IMR-90 (cell line): ENCODE results near the gene AOPEP. TPM values are rescaled to one million over a fixed set of nuclear protein-coding genes. Genes with fewer than 3 reads are reported as not detected.

Experiments
- ATAC-seq: fragments of 200-7000 bp; cut with Tn5 transposase; 2 replicates; pipeline ENCODE4 v1.9.1; 2020; ENCODE audit warnings: low read depth, mild to moderate bottlenecking, moderate library complexity
- BruUV-seq: library from RNA; stranded (reverse); fragments of 400-500 nt; replicated peaks from 2 replicates; lab custom pipeline; 2021; lab: Mats Ljungman, UMichigan
- CTCF ChIA-PET: fragments of 300-600 bp; formaldehyde crosslinking; extraction: SDS; loops from one replicate; lab custom pipeline; 2021; ENCODE audit warnings: antibody characterized with exemption; lab: Yijun Ruan, JAX
- POLR2A ChIA-PET: fragments of 300-600 bp; sonication (Branson Sonifier 250); formaldehyde crosslinking; loops from one replicate; lab custom pipeline; 2022; ENCODE audit warnings: antibody characterized with exemption; ENCODE audit not compliant: unreplicated experiment; lab: Charles Lee
- DNase-seq: peaks from one replicate; pipeline ENCODE4 v3.0.0; 2013
- H2AFZ ChIP-seq: replicated peaks from 2 replicates; pipeline ENCODE3; 2013; ENCODE audit warnings: low read length, mild to moderate bottlenecking; ENCODE audit not compliant: poor library complexity
- H2AK5ac ChIP-seq: 2 replicates; pipeline ENCODE4 v1.6.1; 2013; ENCODE audit warnings: low read depth, low read length, inconsistent platforms
- H2AK9ac ChIP-seq: replicated peaks from 2 replicates; pipeline ENCODE3; 2013; ENCODE audit warnings: mild to moderate bottlenecking, low read depth, low read length, moderate library complexity; ENCODE audit not compliant: poor library complexity
- H2BK120ac ChIP-seq: 2 replicates; pipeline ENCODE4 v1.6.1; 2013; ENCODE audit warnings: low read depth, low read length, inconsistent platforms
- H2BK15ac ChIP-seq: 3 replicates; pipeline ENCODE4 v1.6.1; 2013; ENCODE audit warnings: low read depth, low read length, inconsistent platforms
- H2BK20ac ChIP-seq: 2 replicates; pipeline ENCODE4 v1.6.1; 2013; ENCODE audit warnings: low read depth, mild to moderate bottlenecking, inconsistent platforms, low read length, moderate library complexity
- H2BK5ac ChIP-seq: 2 replicates; pipeline ENCODE4 v1.6.1; 2013; ENCODE audit warnings: mild to moderate bottlenecking, low read depth, low read length, inconsistent platforms; ENCODE audit not compliant: poor library complexity, severe bottlenecking
- H3K14ac ChIP-seq: replicated peaks from 2 replicates; pipeline ENCODE4 v1.6.1; 2013; ENCODE audit warnings: low read depth, low read length, inconsistent platforms
- H3K18ac ChIP-seq: 2 replicates; pipeline ENCODE4 v1.6.1; 2013; ENCODE audit warnings: low read depth, low read length, control low read depth
- H3K23ac ChIP-seq: 2 replicates; pipeline ENCODE4 v1.6.1; 2013; ENCODE audit warnings: low read depth, low read length, inconsistent platforms
- H3K27ac ChIP-seq: 2 replicates; pipeline ENCODE4 v1.5.1; 2013; ENCODE audit warnings: mild to moderate bottlenecking, control low read depth, low read length; ENCODE audit not compliant: insufficient read depth
- H3K27me3 ChIP-seq: 2 replicates; pipeline ENCODE4 v1.6.1; 2013; ENCODE audit warnings: low read length; ENCODE audit not compliant: control insufficient read depth, insufficient read depth
- H3K36me3 ChIP-seq: 2 replicates; pipeline ENCODE4 v1.6.1; 2013; ENCODE audit warnings: low read length, mixed read lengths; ENCODE audit not compliant: control insufficient read depth, insufficient read depth
- H3K4ac ChIP-seq: 2 replicates; pipeline ENCODE4 v1.6.1; 2013; ENCODE audit warnings: low read depth, low read length, inconsistent platforms
- H3K4me1 ChIP-seq: 2 replicates; pipeline ENCODE4 v1.6.1; 2013; ENCODE audit warnings: low read length, mixed read lengths; ENCODE audit not compliant: control insufficient read depth, insufficient read depth
- H3K4me2 ChIP-seq: 2 replicates; pipeline ENCODE4 v1.6.1; 2013; ENCODE audit warnings: low read depth, mild to moderate bottlenecking, control low read depth, low read length, moderate library complexity
- H3K4me3 ChIP-seq: 2 replicates; pipeline ENCODE4 v1.5.1; 2013; ENCODE audit warnings: low read depth, mild to moderate bottlenecking, control low read depth, low read length, moderate library complexity; ENCODE audit not compliant: insufficient read depth
- H3K56ac ChIP-seq: 2 replicates; pipeline ENCODE4 v1.6.1; 2013; ENCODE audit warnings: low read length, inconsistent platforms; ENCODE audit not compliant: insufficient read depth; ENCODE audit errors: extremely low read depth
- H3K79me1 ChIP-seq, 2 experiments: 2 replicates each; pipeline ENCODE4 v1.6.1; 2013; ENCODE audit warnings: low read length in 2 of 2, inconsistent platforms in 1 of 2, low read depth in 1 of 2
- H3K9ac ChIP-seq: 2 replicates; pipeline ENCODE4 v1.6.1; 2013; ENCODE audit warnings: low read depth, low read length, control low read depth
- H3K9me1 ChIP-seq: 2 replicates; pipeline ENCODE4 v1.6.1; 2013; ENCODE audit warnings: low read length, inconsistent platforms; ENCODE audit not compliant: insufficient read depth
- H3K9me3 ChIP-seq: 2 replicates; pipeline ENCODE4 v1.6.1; 2013; ENCODE audit warnings: low read length; ENCODE audit not compliant: control insufficient read depth, insufficient read depth
- H4K20me1 ChIP-seq: 2 replicates; pipeline ENCODE4 v1.6.1; 2013; ENCODE audit warnings: low read length, inconsistent platforms; ENCODE audit not compliant: insufficient read depth
- H4K5ac ChIP-seq: 2 replicates; pipeline ENCODE4 v1.6.1; 2013; ENCODE audit warnings: mild to moderate bottlenecking, low read depth, low read length, control low read depth
- H4K8ac ChIP-seq, 2 experiments: 2 replicates each; pipeline ENCODE4 v1.6.1; 2013; ENCODE audit warnings: low read depth in 2 of 2, low read length in 2 of 2, control low read depth in 1 of 2, inconsistent platforms in 1 of 2
- H4K91ac ChIP-seq: 2 replicates; pipeline ENCODE4 v1.6.1; 2013; ENCODE audit warnings: low read depth, low read length, inconsistent platforms; ENCODE audit not compliant: insufficient read depth
- CHD1 ChIP-seq: IDR thresholded peaks from 2 replicates; pipeline ENCODE4 v1.6.1; 2012; ENCODE audit warnings: low read depth, low read length, improper control_type of control experiment
- CTCF ChIP-seq: conservative IDR thresholded peaks from 2 replicates; pipeline ENCODE4 v1.5.1; 2012; ENCODE audit warnings: mild to moderate bottlenecking, low read depth, low read length, improper control_type of control experiment
- FOS ChIP-seq: fragments of 150-350 bp; IDR thresholded peaks from 2 replicates; pipeline ENCODE4 v1.6.1; 2016; ENCODE audit warnings: low read depth, low read length
- MAZ ChIP-seq: IDR thresholded peaks from 2 replicates; pipeline ENCODE4 v1.6.1; 2012; ENCODE audit warnings: low read depth, mild to moderate bottlenecking, low read length, improper control_type of control experiment, moderate library complexity, borderline replicate concordance
- MXI1 ChIP-seq: IDR thresholded peaks from 2 replicates; pipeline ENCODE4 v1.6.1; 2012; ENCODE audit warnings: low read depth, mild to moderate bottlenecking, low read length, moderate library complexity, borderline replicate concordance
- POLR2A ChIP-seq: IDR thresholded peaks from 2 replicates; pipeline ENCODE4 v1.6.1; 2012; ENCODE audit warnings: mild to moderate bottlenecking, low read depth, low read length
- RCOR1 ChIP-seq: IDR thresholded peaks from 2 replicates; pipeline ENCODE4 v1.6.1; 2012; ENCODE audit warnings: mild to moderate bottlenecking, low read length, improper control_type of control experiment; ENCODE audit not compliant: insufficient replicate concordance
- RFX5 ChIP-seq: IDR thresholded peaks from 2 replicates; pipeline ENCODE4 v1.8.0; 2012; ENCODE audit warnings: low read depth, mild to moderate bottlenecking, low read length, moderate library complexity
- WGBS, 2 experiments: methylation state at CpG; one replicate each; pipeline versions ENCODE4 v1.1.5 to v1.1.7; 2013; ENCODE audit warnings: missing lambda C conversion rate in 2 of 2; ENCODE audit not compliant: insufficient read length in 1 of 2; ENCODE audit errors: extremely low coverage in 2 of 2; 5-methylcytosine and 5-hydroxymethylcytosine counted together
- dilution Hi-C: fragments of 300-500 bp; cut with HindIII; formaldehyde crosslinking; loops from one replicate; pipeline ENCODE4 v1.14.3; 2018; ENCODE audit warnings: low sequenced_read_pairs; ENCODE audit not compliant: unreplicated experiment
- in situ Hi-C: fragments of 300-500 bp; cut with MboI; formaldehyde crosslinking; loops from 3 replicates; pipeline ENCODE4 v1.14.3; 2019; ENCODE audit warnings: low sequenced_read_pairs, inconsistent platforms, mixed read lengths
- intact Hi-C: fragments of 100-400 bp; cut with micrococcal nuclease; formaldehyde crosslinking; loops from 2 replicates; pipeline ENCODE4 v1.10.0; 2022
- polyA plus RNA-seq, 3 experiments: library from polyadenylated mRNA; depleted of rRNA; stranded (reverse); fragments of >200 nt; gene quantifications; 2 replicates each; pipeline ENCODE4 v1.2.3, GENCODE V29; 2012; ENCODE audit warnings: low replicate concordance in 1 of 3
- total RNA-seq: library from RNA; depleted of rRNA; stranded (reverse); fragments of >200 nt; gene quantifications from 2 replicates; pipeline ENCODE4 v1.2.3, GENCODE V29; 2012
- TF ChIP-seq, protein P1 (sequence below): fragments of 150-350 bp; IDR thresholded peaks from 2 replicates; pipeline ENCODE4 v1.6.1; 2016; ENCODE audit warnings: low read depth, mild to moderate bottlenecking, low read length, moderate library complexity, borderline replicate concordance
- TF ChIP-seq, protein P2 (sequence below): fragments of 150-350 bp; IDR thresholded peaks from 2 replicates; pipeline ENCODE4 v1.6.1; 2017; ENCODE audit warnings: mild to moderate bottlenecking, antibody characterized with exemption, low read length, low read depth

The AOPEP gene
- total and polyA plus RNA-seq, 2 of the 4 experiments (the other 2 are of a cell fraction): 34.9 to 38.7 TPM

GRCh38 chr9:94782355-94783101 lies 56.0 kb downstream of the AOPEP start:
- Histone ChIP-seq H3K36me3 (no peaks in the 10 kb centered on the region), H2BK20ac (peak overlapping the region; percentile 99), H4K5ac (peak overlapping the region; percentile 92), H3K56ac (peak overlapping the region; percentile 64), H4K20me1 (no peaks in the 10 kb centered on the region), H3K9ac (peak overlapping the region; percentile 74; the same call in 1 of the 2 replicates), H3K4ac (peak overlapping the region; percentile 97), H3K27ac (peak overlapping the region; percentile 67), H3K27me3 (no peaks in the 10 kb centered on the region), H3K9me3 (no peaks in the 10 kb centered on the region), H3K4me3 (no peak overlapping the region), H2BK5ac (peak overlapping the region; percentile 90), H3K23ac (peak overlapping the region; percentile 93), H4K8ac (peak overlapping the region; percentile 47 to 89), H4K91ac (peak overlapping the region; percentile 94), H2BK120ac (peak overlapping the region; percentile 98), H3K4me2 (peak overlapping the region; percentile 44), H3K9me1 (peaks cover 6% of the 10 kb centered on the region), H3K4me1 (peaks cover 9% of the 10 kb centered on the region), H3K14ac (peak overlapping the region; percentile 96), H2AFZ (peak overlapping the region; percentile 85), H3K18ac (peak overlapping the region; percentile 87), H3K79me1 (peaks cover 0 to 19% of the 10 kb centered on the region in 2 experiments; a peak in 2 of 4 replicates), H2AK9ac (no peak overlapping the region), H2AK5ac (peak overlapping the region; percentile 93), H2BK15ac (peak overlapping the region; percentile 90)
- in situ Hi-C loops (loop anchor here (10.0 kb wide), 1 partner anchor 242 kb away; no protein-coding TSS in a partner anchor), dilution Hi-C loops (no loop called here), intact Hi-C loops (loop anchor here (1.0 to 5.0 kb wide), 8 partner anchors 102 to 349 kb away; no protein-coding TSS in a partner anchor)
- TF ChIP-seq RFX5 (no peak), CHD1 (no peak), CTCF (no peak), MXI1 (no peak), RCOR1 (no peak), MAZ (no peak), POLR2A (no peak; the same call in 1 of the 2 replicates), FOS (no peak)
- TF ChIP-seq, protein P1, sequence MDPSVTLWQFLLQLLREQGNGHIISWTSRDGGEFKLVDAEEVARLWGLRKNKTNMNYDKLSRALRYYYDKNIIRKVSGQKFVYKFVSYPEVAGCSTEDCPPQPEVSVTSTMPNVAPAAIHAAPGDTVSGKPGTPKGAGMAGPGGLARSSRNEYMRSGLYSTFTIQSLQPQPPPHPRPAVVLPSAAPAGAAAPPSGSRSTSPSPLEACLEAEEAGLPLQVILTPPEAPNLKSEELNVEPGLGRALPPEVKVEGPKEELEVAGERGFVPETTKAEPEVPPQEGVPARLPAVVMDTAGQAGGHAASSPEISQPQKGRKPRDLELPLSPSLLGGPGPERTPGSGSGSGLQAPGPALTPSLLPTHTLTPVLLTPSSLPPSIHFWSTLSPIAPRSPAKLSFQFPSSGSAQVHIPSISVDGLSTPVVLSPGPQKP: no peak
- TF ChIP-seq, protein P2, sequence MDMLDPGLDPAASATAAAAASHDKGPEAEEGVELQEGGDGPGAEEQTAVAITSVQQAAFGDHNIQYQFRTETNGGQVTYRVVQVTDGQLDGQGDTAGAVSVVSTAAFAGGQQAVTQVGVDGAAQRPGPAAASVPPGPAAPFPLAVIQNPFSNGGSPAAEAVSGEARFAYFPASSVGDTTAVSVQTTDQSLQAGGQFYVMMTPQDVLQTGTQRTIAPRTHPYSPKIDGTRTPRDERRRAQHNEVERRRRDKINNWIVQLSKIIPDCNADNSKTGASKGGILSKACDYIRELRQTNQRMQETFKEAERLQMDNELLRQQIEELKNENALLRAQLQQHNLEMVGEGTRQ: no peak
- ATAC-seq: peak; percentile 74
- DNase-seq: peak; percentile 83
- 71% methylated on average over 2 of the region's 6 CpGs; no CpG with 5 or more reads in 1 of the 2 experiments for WGBS, 2 experiments
- BruUV-seq: no TSS peak
- CTCF ChIA-PET: interaction anchor here (0.6 to 1.7 kb wide), 5 partner anchors 23 to 385 kb away, joined by 3 to 4 read pairs (median 4); no protein-coding TSS in a partner anchor
- POLR2A ChIA-PET: no interaction called here
